ENCODE measurements around the gene SLC25A42.

- no peak for TF ChIP-seq CTCF (IDR thresholded peaks at IDR 0.05; ENCODE audit: low read length)
- no peak for TF ChIP-seq EZH2phosphoT487 (IDR thresholded peaks at IDR 0.05; ENCODE audit: low read length)
Measured at GRCh38 chr19:19105365-19106055, 41.7 kb downstream of the SLC25A42 start.
